HG02588 (cell line): ENCODE data around the gene MTUS2.
"Not testable (repeated sequence)": the region's sequence is repeated elsewhere in the genome, so short reads cannot be mapped to it uniquely, and the experiment has no call there.

Experiments
- ATAC-seq: cut with Tn5 transposase; IDR thresholded peaks from one replicate; pipeline ENCODE4 v1.9.1; 2021; ENCODE audit warnings: mild to moderate bottlenecking, moderate library complexity; ENCODE audit not compliant: unreplicated experiment

The MTUS2 gene

DNA sequence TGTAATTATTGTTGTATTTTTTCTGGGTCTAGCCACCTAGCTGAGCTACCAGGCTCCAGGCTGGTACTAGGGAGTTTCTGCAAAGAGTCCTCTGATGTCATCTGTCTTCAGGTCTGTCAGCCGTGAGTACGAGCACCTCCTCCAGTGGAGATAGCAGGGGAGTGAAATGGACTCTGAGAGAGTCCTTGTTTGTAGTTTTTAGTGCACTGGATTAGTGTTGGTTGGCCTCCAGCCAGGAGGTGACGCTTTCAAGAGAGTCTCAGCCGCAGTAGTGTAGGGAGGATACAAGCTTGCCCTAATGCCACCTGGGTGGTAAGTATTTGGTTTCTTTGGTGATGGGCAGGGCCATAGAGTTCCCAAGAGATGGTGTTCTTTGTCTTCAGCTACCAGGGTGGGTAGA is 390.5 kb downstream of the MTUS2 start:
- ATAC-seq = no peak

DNA sequence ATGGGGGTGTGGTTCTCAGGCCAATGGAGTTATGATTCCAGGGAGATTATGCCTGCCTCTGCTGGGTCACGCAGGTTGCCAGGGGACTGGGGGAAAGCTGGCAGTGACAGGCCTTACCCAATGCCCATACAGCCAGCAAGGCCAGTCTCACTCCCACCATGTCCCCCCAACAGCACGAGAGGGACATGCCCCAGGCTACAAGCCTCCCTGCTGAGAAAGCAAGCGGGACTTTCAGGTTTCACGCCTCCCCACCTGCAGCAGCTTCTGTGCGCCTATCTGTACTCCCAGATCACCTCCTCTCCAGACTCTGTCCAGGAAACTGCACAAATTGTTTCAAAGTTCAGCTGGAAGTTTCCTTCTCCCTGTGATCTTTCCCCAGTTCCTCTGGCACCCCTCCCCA is 391.0 kb downstream of the MTUS2 start:
- ATAC-seq = not testable (repeated sequence)

DNA sequence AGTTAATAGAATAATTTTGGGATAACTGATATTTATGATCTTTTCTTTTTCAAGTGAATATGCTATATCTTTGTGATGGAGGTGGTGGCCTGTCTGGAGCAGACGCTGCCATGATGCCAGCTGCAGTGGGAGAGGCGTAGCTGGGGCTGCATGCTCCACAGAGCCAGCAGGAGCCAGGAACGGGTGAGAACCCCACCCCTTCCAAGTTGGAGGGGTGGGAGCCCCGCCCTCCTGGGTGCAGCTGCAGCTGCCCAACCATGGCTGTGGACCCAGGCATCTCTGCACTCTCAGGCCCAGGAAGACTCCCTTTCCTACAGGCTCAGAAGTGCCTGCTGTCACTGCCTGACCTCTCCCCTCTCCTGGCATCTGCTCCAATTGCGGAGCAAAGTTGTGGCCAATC is 402.3 kb downstream of the MTUS2 start:
- ATAC-seq = no peak

DNA sequence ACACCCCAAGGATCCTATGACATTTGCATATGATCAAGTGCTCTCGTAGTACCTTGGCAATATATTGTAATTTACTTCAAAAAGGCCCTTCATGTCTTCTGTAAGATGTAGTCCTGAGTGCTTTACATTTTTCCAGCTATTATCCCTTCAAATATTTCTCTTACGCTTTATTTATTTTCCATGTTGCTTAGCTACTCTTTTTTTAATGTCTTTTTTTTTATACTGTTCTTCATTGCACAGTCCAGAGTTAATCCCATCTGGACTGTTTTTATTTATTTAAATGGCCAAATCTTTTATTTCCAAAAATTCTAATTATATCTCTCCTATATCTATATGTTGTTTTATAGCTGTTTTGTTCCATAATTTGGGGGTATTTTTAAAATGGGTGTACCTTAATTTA is 404.1 kb downstream of the MTUS2 start:
- ATAC-seq = no peak

DNA sequence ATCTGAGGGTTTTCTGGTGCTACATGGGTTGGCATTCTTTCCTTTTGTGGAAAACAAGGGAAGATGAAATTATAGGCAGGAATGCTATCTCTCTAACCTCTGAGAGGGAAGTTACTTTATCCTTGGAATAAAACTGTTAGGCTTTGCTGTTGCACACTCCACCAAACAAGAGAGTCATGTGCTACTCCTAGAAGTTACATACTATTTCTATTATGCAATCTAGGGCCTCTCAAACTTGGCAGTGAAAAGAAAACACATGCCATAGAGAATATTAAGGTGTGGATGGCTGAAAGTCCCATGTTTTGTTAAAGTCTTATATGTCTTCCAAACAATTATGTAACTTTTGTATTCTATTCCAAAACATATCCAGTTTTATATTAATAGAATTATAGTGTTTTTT is 407.4 kb downstream of the MTUS2 start:
- ATAC-seq = no peak

DNA sequence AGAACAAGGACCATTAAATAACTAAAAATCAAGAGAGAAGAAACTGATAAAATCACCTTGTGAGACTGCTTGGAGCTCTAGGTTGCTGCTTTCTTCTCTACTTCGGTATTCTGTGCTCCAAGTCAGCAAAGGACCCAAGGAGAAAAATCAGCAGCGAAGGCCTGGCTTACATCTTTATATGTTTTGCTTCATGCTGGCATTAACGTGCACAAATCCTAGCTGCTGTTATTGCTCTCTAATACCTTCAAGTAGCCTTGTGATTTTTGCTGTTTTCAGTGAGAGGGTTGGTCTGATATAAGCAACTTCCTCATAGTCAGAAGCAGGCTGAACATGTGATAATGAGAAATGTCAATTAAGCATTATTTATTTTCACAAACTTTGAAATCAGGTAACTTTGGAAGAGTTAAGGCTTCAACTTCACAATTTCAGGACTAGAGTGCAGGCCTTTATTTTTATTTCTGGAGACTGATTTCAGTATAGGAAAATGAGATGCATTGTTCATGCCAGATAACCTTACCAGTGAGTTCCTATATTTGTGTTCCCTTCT is 410.2 kb downstream of the MTUS2 start:
- ATAC-seq = no peak

DNA sequence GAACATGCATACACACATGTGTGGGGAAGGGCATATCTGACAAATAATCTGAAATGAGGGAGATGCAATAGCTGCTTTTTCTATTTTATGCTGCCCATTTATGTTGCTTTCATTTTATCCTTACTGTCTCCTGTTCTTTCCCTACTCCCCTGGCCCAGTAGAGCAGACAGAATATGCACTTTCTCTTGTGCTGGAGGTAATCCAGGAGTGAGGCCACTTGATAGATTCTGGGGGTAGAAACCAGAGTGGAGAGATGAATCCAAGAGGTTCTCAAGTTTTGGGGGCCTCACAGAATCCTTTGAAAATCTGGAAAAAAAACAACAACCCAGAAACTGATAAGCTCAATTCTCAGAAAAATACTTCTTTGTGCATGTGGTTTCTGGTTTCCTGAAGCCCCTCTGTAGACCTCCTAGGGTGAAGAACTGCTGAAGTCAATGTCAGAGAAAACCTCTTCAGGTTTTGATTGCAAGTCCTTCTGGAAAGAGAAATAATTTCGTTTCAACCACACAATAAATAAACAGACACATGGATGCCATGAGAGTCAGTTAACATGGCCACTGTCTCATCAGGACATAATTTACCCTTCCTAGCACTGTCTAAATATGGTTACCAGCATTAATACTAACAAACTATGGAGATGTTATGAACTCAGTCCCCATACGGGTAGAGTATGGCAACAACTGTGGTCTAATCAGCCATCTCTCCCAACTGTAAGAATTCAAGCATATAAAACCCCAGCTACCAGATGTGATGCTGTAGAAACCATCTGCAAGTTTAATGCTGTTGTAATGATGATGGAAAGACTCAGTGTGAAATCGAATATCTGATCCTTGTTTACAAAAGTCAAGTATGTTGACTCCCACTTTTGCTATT is 419.8 kb downstream of the MTUS2 start:
- ATAC-seq = no peak

DNA sequence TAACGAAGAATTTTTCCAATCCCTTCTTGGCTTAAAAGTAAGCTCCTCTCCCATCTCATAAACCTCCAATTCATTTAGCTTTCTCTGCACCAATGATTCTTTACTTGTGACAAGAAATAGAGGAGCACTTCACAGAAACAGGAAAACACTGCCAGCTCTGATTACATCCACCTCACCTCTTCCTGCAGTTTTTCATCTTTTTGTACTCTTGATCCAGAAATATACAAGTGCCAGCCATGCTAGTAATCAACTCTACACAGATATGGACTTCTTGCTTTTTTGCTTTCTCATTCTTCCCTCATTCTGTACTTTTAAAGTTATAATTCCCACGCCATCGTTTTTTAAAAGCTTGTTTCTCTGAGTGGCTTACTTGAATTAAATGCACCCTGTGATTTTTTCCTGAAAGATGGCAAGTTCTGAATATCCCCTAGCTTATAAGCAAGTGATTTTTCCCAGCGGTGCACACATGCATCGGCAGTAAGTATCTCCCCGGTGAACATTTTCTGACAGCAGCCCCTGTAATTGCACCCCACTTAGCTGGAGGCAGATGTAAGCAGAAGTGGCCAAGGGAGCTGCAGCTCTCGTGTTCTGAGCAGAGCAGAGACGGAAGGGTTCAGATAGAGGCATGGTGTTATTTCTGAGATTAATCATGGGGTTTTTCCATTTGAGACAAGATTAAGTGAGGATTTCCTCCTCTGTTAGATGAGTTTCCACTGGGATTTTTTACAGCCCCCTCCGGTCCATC is 434.7 kb downstream of the MTUS2 start:
- no peak for ATAC-seq

DNA sequence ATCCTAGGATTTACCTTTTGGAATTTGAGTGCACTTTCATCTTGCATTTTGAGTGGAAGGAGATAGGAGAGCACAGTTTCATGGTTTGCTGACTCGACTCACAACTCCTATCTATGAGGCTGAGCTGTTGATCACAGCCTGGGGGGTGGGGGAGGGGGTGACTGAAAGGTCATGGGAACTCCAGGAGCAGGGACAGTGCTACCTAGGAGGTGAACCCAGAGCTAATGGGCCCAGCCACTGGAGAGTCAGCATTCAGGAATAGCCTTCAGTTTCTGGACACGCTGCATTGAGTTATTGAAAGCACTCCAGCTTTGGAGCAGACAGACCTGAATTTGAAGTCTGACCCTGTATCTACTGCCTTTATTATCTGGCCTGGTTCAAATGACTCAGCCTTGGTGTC is 435.4 kb downstream of the MTUS2 start:
- no peak for ATAC-seq

DNA sequence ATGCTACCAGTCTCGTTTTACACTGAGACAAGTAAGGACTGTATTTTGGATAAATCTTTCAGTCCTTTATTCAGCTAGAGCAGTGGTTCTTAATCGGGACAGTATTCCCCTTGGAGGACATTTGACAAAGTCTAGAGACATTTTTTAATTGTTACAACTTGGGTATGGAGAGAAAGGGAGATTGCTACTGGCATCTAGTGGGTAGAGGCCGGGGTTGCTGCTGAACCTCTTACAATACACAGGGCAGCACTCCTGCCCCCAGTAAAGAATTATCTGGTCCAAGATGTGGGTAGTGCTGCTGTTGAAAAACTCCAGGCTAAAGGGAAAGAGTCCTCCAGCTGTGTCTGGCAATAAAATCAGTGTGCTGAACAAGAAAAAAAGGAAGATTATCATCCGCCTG is 440.5 kb downstream of the MTUS2 start:
- ATAC-seq = no peak

DNA sequence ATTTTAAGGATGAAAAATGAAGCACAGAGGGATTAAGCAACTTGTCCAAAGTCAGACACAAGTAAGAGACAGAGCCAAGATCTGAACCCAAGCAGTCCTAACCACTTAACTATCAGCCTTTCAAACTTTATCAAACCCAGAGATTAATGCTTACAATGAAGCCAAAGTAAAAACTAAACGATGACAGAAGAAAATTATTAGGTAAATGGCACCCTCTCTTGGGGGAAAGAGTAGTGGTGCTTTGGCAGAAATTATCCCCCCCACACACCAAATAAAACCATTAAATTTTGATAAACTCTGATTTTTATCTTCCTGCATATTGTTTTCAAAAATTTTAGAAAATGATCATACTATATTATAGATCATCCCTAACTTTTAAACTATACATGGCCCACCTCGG is 446.1 kb downstream of the MTUS2 start:
- no peak for ATAC-seq

DNA sequence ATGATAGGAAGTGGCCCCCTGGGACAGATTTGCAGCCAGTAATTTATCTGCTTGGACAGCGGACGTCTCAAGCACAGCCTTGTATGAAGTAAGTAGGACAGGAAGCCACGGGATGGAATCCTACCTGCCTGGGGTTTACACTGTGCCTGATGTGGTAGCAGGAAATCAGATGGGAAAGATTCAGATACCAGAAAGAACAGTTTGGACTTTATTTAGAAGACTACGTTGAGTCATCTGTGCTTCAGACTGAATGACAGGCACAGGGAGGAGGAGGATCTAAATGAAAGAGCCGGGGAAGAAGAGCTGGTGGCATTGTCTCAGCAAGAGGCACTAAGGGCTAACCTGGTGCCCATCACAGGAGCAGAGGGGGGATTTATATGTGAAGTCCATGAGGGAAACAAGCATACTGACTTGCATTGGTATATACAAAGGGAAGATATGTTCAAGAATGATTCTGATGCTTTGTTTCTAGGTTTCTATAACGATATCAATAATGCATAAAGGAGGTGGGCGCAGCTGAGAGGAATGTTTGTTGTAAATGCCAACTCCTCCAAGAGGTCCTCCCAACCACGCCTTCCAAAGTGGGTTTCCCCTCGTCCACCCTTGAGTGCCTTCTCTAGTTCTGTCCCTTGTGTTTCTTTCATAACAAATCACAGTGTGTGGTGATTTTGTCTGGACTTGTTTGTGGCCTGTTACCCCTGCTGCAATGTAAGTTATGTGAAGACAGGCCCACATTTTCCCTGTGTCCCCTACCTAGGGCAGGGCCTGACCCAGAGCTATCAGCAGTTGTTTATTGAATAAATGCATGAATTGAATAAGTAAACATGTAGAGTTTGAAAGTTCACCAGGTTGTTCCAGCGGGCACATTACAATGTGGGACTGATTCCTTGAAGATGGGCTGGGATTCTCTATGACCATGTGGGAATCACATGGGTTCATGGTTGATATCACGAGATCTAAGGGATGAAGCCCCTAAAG is 446.9 kb downstream of the MTUS2 start:
- no peak for ATAC-seq

DNA sequence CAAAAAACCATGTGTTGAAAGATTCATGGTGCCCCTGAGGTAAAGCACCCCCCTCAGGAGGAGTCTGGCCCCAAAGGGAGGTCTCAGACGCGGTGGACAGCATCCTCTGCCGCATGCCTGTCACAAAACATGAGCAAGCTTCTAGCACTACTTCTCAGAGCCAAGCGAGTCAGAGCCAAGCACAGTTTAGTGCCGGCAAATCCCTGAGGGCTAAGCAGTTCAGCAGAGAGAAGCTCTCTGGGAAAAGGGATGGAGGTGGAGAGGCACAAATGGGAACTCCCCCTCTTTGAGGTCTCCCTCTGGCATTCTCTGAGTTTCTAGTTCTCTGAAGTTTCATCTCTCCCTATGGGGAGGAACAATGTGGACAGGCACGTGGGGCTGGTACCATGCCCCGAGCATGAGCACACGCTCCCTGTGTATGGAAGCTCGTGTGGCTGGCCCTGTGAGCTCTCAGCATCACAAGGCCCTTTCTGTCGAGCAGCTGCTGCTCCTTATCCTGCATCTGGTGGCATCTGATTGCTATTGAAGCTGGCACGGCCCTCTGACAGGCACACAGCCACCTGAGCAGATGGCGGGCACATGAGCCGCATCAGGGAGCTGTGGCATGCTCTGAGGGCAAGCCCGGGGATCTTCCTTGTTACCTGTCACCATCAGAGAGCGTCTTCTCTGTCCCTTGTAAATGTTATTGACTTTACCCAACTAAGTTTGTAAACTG is 450.3 kb downstream of the MTUS2 start:
- no peak for ATAC-seq

DNA sequence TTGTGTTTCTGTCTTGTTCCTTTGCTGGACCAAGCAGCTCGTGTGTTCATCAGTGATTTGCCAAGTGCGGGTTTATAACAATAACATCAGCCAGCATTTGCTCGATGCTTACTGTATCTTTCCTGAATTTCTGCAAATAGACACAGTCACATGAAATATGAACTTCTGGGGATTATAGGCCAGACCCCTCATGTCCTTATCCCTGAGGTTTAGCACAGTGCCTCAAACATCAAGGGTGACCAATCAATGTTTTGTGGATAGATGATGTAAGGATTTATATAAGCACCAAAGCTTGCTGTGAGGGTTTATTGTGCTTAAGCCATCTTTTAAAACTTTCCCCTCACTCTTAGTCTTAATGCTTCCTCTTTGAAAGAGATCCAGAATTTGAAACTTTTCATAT is 451.5 kb downstream of the MTUS2 start:
- no peak for ATAC-seq

DNA sequence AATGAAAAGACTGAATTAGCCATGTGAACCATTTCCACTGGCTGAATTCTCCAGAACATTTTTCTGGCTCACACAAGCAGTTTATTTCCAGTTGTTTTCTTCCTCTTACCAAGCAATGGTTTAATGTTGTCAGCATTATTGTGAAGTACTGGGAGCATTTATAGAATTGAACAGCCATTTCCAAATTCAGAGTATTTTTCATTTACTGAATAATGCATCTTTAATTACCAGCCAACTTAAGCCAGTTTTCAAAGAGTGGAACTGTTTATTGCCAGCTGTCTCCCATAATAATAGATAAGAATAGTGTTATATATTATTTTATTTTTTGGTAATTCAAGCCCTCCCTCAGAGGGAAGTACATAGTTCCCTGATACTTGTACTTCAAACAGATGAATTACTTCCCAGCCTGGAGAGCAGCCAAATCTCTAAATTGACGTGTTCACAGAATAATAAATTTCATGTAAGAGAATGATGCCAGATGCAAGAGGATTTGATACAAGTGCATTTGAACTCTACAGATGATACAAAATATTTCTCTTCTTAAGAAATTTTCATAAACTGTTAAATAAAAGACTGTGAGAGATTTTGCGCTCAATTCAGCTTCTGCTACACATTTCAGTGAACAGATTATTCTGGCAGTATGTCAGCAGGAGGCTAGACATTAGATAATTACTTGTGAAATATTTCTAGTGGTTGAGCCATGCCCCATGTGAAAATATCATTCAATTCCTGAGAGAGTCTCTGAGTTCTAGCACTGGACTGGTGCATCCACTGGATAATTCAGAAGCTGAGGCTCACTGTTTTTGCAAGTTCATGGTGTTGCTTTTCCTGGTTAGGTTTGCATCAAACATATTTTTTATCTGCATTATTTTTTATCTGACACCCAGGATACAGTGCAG is 459.5 kb downstream of the MTUS2 start:
- no peak for ATAC-seq

DNA sequence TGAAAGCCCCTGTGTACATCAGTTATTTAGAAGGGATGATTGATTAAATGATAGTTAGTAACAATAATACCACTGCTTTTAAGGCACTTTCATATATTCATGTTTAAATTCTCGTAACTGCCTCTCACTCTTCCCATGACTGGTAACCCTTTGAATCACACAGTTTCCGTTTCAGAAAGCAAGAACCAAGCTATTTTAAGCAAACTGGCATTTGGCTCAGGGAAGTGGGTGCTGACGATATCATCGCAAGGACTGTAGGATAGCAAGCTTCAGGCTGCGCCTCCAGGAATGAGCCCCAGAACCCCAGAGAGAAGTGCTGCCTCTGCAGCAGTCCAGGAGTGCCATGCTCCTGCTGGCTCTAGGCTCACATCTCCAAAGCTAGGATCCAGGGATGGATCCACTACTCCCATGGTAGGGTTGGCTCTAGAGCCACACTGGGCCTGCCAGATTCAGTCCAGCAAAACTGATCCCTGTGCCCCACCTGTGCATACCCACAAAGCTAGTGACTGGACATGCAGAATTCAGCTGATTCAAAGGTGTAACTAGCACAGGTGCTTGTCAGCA is 461.9 kb downstream of the MTUS2 start:
- no peak for ATAC-seq

DNA sequence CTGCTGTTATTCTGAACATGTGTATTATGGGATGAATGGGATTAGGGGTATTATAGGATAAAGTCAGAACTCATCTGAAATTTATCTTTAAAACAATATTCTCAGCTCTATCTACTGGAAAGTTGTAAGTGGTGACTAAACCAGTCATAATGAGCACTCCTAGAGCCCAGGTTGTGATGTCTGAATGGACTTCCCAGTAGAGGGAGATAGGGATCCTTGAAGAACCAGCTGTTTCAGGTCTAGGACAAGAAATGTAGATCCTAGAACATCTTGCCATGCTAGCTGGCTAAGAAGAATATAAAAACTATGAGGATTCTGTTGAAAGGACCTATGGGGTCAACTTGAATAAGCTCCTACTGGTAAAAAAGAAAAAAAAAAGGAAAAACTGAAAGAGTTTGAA is 464.6 kb downstream of the MTUS2 start:
- no peak for ATAC-seq

DNA sequence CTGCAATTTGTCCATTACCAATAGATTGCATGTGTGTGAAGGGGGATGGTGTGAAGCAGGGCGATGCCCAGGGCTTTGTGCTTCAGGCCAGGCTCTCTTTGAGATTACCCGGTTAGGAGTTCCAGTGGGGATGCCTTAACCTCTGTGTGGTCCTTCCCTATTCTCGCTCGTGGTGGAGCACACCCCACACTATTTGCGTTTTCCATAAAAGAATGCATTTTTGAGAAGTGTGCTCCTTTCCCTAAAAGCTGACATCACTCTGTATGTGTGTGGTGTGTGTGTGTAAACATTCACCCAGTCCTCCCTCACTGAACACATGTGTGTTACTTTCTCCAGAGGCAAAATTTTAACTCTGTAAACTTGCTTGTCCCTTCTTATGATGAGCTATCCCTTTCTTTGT is 467.1 kb downstream of the MTUS2 start:
- no peak for ATAC-seq

DNA sequence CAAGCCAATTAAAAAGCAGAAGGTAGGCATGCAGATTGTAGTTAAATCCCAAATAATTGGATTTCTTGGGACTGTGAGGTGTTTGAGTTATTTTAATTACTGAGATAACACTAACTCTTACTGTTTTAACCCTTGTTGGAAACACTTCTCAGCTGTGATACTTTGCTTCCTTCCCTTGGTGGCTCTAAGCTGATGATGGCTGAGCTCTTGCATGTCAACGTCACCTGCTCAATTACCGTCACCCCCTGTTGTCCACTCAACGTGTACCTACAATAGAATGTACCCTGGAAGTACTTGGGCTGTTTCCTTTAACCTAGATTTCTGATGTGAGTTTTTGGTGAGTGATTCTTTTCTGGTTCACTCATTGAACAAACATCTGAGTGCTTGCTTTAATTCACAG is 471.9 kb downstream of the MTUS2 start:
- no peak for ATAC-seq
